OCI-LY7 (cell line): ENCODE results near the gene CASP10.

ENCODE experiments used
- CTCF ChIP-seq: fragments of 200-600 bp; sonication (generic); conservative IDR thresholded peaks from 2 replicates; pipeline ENCODE4 v1.5.1; 2014; ENCODE audit warnings: mild to moderate bottlenecking, antibody characterized with exemption, low read length, moderate library complexity, mixed read lengths
- EZH2phosphoT487 ChIP-seq: fragments of 200-600 bp; sonication (generic); IDR thresholded peaks from 2 replicates; pipeline ENCODE4 v1.6.1; 2018; ENCODE audit warnings: low read depth, borderline replicate concordance, mild to moderate bottlenecking, mixed run types, antibody characterized with exemption, low read length, moderate library complexity, mixed read lengths

DNA sequence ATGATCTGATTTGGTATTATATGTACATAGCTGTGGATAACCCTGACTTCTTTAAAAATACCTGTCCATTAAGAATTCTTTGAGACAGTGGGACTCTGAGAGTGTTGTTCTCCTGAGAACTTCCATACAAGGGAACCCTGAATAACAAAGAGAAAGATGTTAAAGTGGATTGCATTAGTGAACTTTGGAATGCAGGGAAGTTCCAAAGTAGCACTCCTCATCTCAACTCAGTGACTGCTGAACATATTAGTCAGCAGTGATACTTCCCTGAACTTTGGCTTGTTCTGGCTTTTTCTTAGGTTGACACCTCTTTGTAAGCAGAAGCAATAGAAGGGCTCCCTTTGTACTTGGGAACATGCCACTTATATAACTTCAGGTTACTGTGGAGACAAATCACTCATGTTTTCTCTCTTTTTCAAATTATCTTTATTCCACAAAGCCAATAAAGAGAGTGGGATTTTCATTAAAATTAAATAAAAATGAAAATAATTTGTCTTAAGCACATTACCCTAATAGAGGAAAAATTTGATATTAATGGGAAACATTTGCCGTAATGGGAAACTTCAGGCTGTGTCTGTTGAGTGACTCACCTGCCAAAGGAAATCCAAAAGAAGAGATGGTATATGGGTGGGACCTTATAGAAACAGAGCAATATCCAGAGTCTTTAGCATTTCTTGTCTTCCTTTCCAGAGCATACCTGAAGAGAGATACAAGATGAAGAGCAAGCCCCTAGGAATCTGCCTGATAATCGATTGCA, 33.7 kb upstream of the CASP10 start:
- TF ChIP-seq CTCF (no peak), EZH2phosphoT487 (no peak)
